Pulmonary artery endothelial cell (primary cell): ENCODE measurements around the gene ERAP2. TPM values are rescaled to one million over a fixed set of nuclear protein-coding genes. Genes with fewer than 3 reads are reported as not detected.

Source experiments
- DNase-seq: peaks from one replicate; pipeline ENCODE4 v3.0.0-alpha.2; 2011; ENCODE audit warnings: low read depth, low spot score
- total RNA-seq: library from RNA; depleted of rRNA; stranded (reverse); fragments of >200 nt; gene quantifications from 2 replicates; pipeline ENCODE4 v1.2.3, GENCODE V29; 2014

The ERAP2 gene
- total RNA-seq, 1 donor from 2014 or later, result 5.6 TPM

DNA sequence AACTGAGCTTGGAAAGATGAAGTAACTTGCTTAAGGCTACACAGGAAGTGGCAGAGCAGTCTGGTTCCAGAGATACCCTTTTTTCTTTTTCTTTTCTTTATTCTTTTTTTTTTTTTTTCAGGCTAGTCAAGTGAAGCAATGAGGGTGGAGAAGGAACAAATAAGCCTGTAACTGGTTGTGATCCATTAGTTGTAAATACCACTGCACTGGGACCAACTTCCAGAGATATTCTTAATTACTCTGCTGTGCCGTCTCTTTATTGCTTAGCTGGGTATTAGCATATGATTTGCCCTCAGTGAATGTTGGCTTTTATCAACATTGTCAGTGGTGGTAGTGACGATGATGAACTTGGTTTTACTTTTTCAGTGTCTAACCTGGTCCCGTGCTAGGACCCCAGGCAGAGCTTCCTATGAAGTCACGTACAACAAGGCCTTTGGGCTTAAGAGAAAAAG lies 86.3 kb downstream of the ERAP2 start:
- DNase-seq, result no peak

DNA sequence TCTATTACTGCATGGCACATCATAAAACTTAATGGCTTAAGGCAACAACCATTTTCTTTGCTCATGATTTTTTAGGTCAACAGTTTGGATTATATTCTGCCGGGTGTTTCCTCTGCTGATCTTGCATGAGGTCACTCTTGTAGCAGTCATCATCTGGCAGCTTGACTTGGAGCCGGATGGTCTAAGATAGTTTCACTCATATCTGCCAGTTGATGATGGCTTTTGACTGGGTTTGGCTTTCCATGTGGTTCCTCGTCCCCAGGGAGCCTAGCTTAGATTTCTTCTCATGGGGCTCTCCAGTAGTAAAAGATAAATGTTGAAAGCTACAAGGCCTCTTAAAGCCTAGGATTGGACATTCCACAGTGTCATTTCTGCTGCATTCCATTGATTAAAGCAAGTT lies 87.0 kb downstream of the ERAP2 start:
- DNase-seq, result peak; percentile 57

GRCh38 chr5:96966801-96967200 lies 90.5 kb downstream of the ERAP2 start:
- no peak for DNase-seq

GRCh38 chr5:96967400-96967799 lies 91.1 kb downstream of the ERAP2 start:
- DNase-seq, result no peak

- DNase-seq, result peak; percentile 58
Measured at GRCh38 chr5:96968074-96968473, 91.8 kb downstream of the ERAP2 start.

DNA sequence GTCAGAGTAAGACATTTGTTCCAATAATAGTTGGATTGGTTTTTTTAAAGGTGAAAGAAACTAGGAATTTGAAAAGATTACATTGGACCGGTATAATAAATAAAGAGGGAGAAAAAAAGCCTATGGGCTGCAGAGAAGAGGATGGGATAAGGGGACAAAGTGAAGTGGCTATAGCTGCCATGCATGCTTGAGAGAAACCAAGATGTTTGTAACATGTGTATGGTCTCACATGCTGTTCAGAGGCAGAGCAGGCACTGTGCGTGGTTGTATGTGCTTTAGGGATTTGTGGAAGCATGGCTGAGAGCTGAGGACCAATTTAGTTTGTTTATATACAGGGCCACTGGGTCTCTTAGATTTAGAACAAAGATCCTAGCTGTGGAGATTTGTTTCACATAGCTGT lies 92.3 kb downstream of the ERAP2 start:
- no peak for DNase-seq

Other genes starting within 250 kb of the ERAP2 start
- 109 and 112 TPM in 2 replicates for gene CAST, start 214.1 kb upstream of the ERAP2 start, total RNA-seq
- 63.6 and 76.6 TPM in 2 replicates for gene ERAP1, start 68.6 kb upstream of the ERAP2 start, total RNA-seq
- 29.1 and 45.6 TPM in 2 replicates for gene LNPEP, start 59.6 kb downstream of the ERAP2 start, total RNA-seq